ENCODE results near the gene AKNA.

- TF ChIP-seq, protein P1, sequence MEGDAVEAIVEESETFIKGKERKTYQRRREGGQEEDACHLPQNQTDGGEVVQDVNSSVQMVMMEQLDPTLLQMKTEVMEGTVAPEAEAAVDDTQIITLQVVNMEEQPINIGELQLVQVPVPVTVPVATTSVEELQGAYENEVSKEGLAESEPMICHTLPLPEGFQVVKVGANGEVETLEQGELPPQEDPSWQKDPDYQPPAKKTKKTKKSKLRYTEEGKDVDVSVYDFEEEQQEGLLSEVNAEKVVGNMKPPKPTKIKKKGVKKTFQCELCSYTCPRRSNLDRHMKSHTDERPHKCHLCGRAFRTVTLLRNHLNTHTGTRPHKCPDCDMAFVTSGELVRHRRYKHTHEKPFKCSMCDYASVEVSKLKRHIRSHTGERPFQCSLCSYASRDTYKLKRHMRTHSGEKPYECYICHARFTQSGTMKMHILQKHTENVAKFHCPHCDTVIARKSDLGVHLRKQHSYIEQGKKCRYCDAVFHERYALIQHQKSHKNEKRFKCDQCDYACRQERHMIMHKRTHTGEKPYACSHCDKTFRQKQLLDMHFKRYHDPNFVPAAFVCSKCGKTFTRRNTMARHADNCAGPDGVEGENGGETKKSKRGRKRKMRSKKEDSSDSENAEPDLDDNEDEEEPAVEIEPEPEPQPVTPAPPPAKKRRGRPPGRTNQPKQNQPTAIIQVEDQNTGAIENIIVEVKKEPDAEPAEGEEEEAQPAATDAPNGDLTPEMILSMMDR (conservative IDR thresholded peaks at IDR 0.05): no peak
- TF ChIP-seq EZH2 (IDR thresholded peaks at IDR 0.05; ENCODE audit: low read depth): no peak
Observed at GRCh38 chr9:114327749-114328148, 60.0 kb downstream of the AKNA start.

Data from PC-9 (cell line).